ENCODE measurements around the gene OLFML3.

The OLFML3 gene

GRCh38 chr1:113978863-113979702 is at the start of gene OLFML3:
Gene OLFML3 (plus strand): TSS chr1:113979474. CDS start chr1:113979517, 43 bp downstream.
- H3K9ac ChIP-seq (ENCODE audit: low read depth, low read length): peak within 1 kb of the TSS; percentile 27
- H3K27me3 ChIP-seq (ENCODE audit: control insufficient read depth, insufficient read depth, low read length): no peaks in the 10 kb centered on the region
- peaks cover 43% of the 10 kb centered on the region for H3K4me1 ChIP-seq (ENCODE audit: control insufficient read depth, insufficient read depth, low read length)
- H3K9me3 ChIP-seq (ENCODE audit: control insufficient read depth, insufficient read depth, low read length): no peaks in the 10 kb centered on the region
- H3K36me3 ChIP-seq (ENCODE audit: control insufficient read depth, insufficient read depth, low read length): peaks cover 5% of the 10 kb centered on the region
- H3K4me3 ChIP-seq (ENCODE audit: low read depth, low read length): peak within 1 kb of the TSS; percentile 48

- H3K4me3 ChIP-seq (ENCODE audit: low read depth, low read length): peak overlapping the region; percentile 78
- no peaks in the 10 kb centered on the region for H3K36me3 ChIP-seq (ENCODE audit: control insufficient read depth, insufficient read depth, low read length)
- no peaks in the 10 kb centered on the region for H3K27me3 ChIP-seq (ENCODE audit: control insufficient read depth, insufficient read depth, low read length)
- H3K9me3 ChIP-seq (ENCODE audit: control insufficient read depth, insufficient read depth, low read length): no peaks in the 10 kb centered on the region
- H3K4me1 ChIP-seq (ENCODE audit: control insufficient read depth, insufficient read depth, low read length): peaks cover 5% of the 10 kb centered on the region
- H3K9ac ChIP-seq (ENCODE audit: low read depth, low read length): no peak overlapping the region
Observed at GRCh38 chr1:113929750-113930498, 49.4 kb upstream of the OLFML3 start.

GRCh38 chr1:113930499-113931161 is 48.6 kb upstream of the OLFML3 start:
- peak overlapping the region; percentile 9 for H3K9ac ChIP-seq (ENCODE audit: low read depth, low read length)
- no peaks in the 10 kb centered on the region for H3K9me3 ChIP-seq (ENCODE audit: control insufficient read depth, insufficient read depth, low read length)
- no peaks in the 10 kb centered on the region for H3K27me3 ChIP-seq (ENCODE audit: control insufficient read depth, insufficient read depth, low read length)
- no peaks in the 10 kb centered on the region for H3K36me3 ChIP-seq (ENCODE audit: control insufficient read depth, insufficient read depth, low read length)
- H3K4me1 ChIP-seq (ENCODE audit: control insufficient read depth, insufficient read depth, low read length): peaks cover 5% of the 10 kb centered on the region
- H3K4me3 ChIP-seq (ENCODE audit: low read depth, low read length): peak overlapping the region; percentile 78

GRCh38 chr1:113931451-113931851 is 47.8 kb upstream of the OLFML3 start:
- Histone ChIP-seq H3K4me3 (ENCODE audit: low read depth, low read length) (peak overlapping the region; percentile 78), H3K9ac (ENCODE audit: low read depth, low read length) (no peak overlapping the region), H3K36me3 (ENCODE audit: control insufficient read depth, insufficient read depth, low read length) (no peaks in the 10 kb centered on the region), H3K27me3 (ENCODE audit: control insufficient read depth, insufficient read depth, low read length) (no peaks in the 10 kb centered on the region), H3K4me1 (ENCODE audit: control insufficient read depth, insufficient read depth, low read length) (peaks cover 5% of the 10 kb centered on the region), H3K9me3 (ENCODE audit: control insufficient read depth, insufficient read depth, low read length) (no peaks in the 10 kb centered on the region)

- Histone ChIP-seq H3K9me3 (ENCODE audit: control insufficient read depth, insufficient read depth, low read length) (no peaks in the 10 kb centered on the region), H3K4me3 (ENCODE audit: low read depth, low read length) (no peak overlapping the region), H3K9ac (ENCODE audit: low read depth, low read length) (no peak overlapping the region), H3K36me3 (ENCODE audit: control insufficient read depth, insufficient read depth, low read length) (no peaks in the 10 kb centered on the region), H3K27me3 (ENCODE audit: control insufficient read depth, insufficient read depth, low read length) (no peaks in the 10 kb centered on the region), H3K4me1 (ENCODE audit: control insufficient read depth, insufficient read depth, low read length) (peaks cover 12% of the 10 kb centered on the region)
Observed at GRCh38 chr1:113934006-113934405, 45.3 kb upstream of the OLFML3 start.

GRCh38 chr1:113934511-113935055 is 44.7 kb upstream of the OLFML3 start:
- Histone ChIP-seq H3K4me3 (ENCODE audit: low read depth, low read length) (no peak overlapping the region), H3K9ac (ENCODE audit: low read depth, low read length) (no peak overlapping the region), H3K9me3 (ENCODE audit: control insufficient read depth, insufficient read depth, low read length) (no peaks in the 10 kb centered on the region), H3K27me3 (ENCODE audit: control insufficient read depth, insufficient read depth, low read length) (no peaks in the 10 kb centered on the region), H3K36me3 (ENCODE audit: control insufficient read depth, insufficient read depth, low read length) (no peaks in the 10 kb centered on the region), H3K4me1 (ENCODE audit: control insufficient read depth, insufficient read depth, low read length) (peaks cover 12% of the 10 kb centered on the region)

- H3K4me3 ChIP-seq (ENCODE audit: low read depth, low read length): no peak overlapping the region
- H3K9me3 ChIP-seq (ENCODE audit: control insufficient read depth, insufficient read depth, low read length): no peaks in the 10 kb centered on the region
- H3K4me1 ChIP-seq (ENCODE audit: control insufficient read depth, insufficient read depth, low read length): peaks cover 12% of the 10 kb centered on the region
- H3K36me3 ChIP-seq (ENCODE audit: control insufficient read depth, insufficient read depth, low read length): no peaks in the 10 kb centered on the region
- H3K9ac ChIP-seq (ENCODE audit: low read depth, low read length): no peak overlapping the region
- H3K27me3 ChIP-seq (ENCODE audit: control insufficient read depth, insufficient read depth, low read length): no peaks in the 10 kb centered on the region
Observed at GRCh38 chr1:113935176-113935575, 44.1 kb upstream of the OLFML3 start.

GRCh38 chr1:113935970-113936369 is 43.3 kb upstream of the OLFML3 start:
- peaks cover under 1% of the 10 kb centered on the region for H3K36me3 ChIP-seq (ENCODE audit: control insufficient read depth, insufficient read depth, low read length)
- no peaks in the 10 kb centered on the region for H3K27me3 ChIP-seq (ENCODE audit: control insufficient read depth, insufficient read depth, low read length)
- H3K4me1 ChIP-seq (ENCODE audit: control insufficient read depth, insufficient read depth, low read length): peaks cover 10% of the 10 kb centered on the region
- no peaks in the 10 kb centered on the region for H3K9me3 ChIP-seq (ENCODE audit: control insufficient read depth, insufficient read depth, low read length)
- no peak overlapping the region for H3K9ac ChIP-seq (ENCODE audit: low read depth, low read length)
- no peak overlapping the region for H3K4me3 ChIP-seq (ENCODE audit: low read depth, low read length)

GRCh38 chr1:113937146-113937545 is 42.1 kb upstream of the OLFML3 start:
- Histone ChIP-seq H3K9me3 (ENCODE audit: control insufficient read depth, insufficient read depth, low read length) (no peaks in the 10 kb centered on the region), H3K4me3 (ENCODE audit: low read depth, low read length) (no peak overlapping the region), H3K9ac (ENCODE audit: low read depth, low read length) (no peak overlapping the region), H3K36me3 (ENCODE audit: control insufficient read depth, insufficient read depth, low read length) (peaks cover 4% of the 10 kb centered on the region), H3K27me3 (ENCODE audit: control insufficient read depth, insufficient read depth, low read length) (no peaks in the 10 kb centered on the region), H3K4me1 (ENCODE audit: control insufficient read depth, insufficient read depth, low read length) (peaks cover 7% of the 10 kb centered on the region)

- Histone ChIP-seq H3K9me3 (ENCODE audit: control insufficient read depth, insufficient read depth, low read length) (no peaks in the 10 kb centered on the region), H3K36me3 (ENCODE audit: control insufficient read depth, insufficient read depth, low read length) (peaks cover 4% of the 10 kb centered on the region), H3K27me3 (ENCODE audit: control insufficient read depth, insufficient read depth, low read length) (no peaks in the 10 kb centered on the region), H3K4me3 (ENCODE audit: low read depth, low read length) (no peak overlapping the region), H3K9ac (ENCODE audit: low read depth, low read length) (no peak overlapping the region), H3K4me1 (ENCODE audit: control insufficient read depth, insufficient read depth, low read length) (peaks cover 7% of the 10 kb centered on the region)
Observed at GRCh38 chr1:113938192-113938591, 41.1 kb upstream of the OLFML3 start.

GRCh38 chr1:113940365-113941244 is 38.7 kb upstream of the OLFML3 start:
- Histone ChIP-seq H3K4me1 (ENCODE audit: control insufficient read depth, insufficient read depth, low read length) (peaks cover 7% of the 10 kb centered on the region), H3K27me3 (ENCODE audit: control insufficient read depth, insufficient read depth, low read length) (no peaks in the 10 kb centered on the region), H3K36me3 (ENCODE audit: control insufficient read depth, insufficient read depth, low read length) (peaks cover 4% of the 10 kb centered on the region), H3K4me3 (ENCODE audit: low read depth, low read length) (no peak overlapping the region), H3K9ac (ENCODE audit: low read depth, low read length) (no peak overlapping the region), H3K9me3 (ENCODE audit: control insufficient read depth, insufficient read depth, low read length) (no peaks in the 10 kb centered on the region)
